Endometrium (tissue), 2 donors: ENCODE data around the gene FAM240B.

Experiments used
- FAIRE-seq: peaks from 2 replicates; lab custom pipeline; 2012; peaks lifted over from hg19 to GRCh38; lab: Jason Lieb, UNC
- donor health status: control.
- donor health status: control.

The FAM240B gene

GRCh38 chr9:38699337-38699736, 20.6 kb downstream of the FAM240B start:
- no peak for FAIRE-seq

- FAIRE-seq = no peak
Measured at GRCh38 chr9:38697776-38698300, 22.1 kb downstream of the FAM240B start.

- FAIRE-seq = no peak
Measured at GRCh38 chr9:38696999-38697398, 22.9 kb downstream of the FAM240B start.

- FAIRE-seq = no peak
Measured at GRCh38 chr9:38694676-38695075, 25.3 kb downstream of the FAM240B start.

GRCh38 chr9:38692707-38693106, 27.2 kb downstream of the FAM240B start:
- FAIRE-seq = no peak

- FAIRE-seq = no peak
Measured at GRCh38 chr9:38690574-38690973, 29.4 kb downstream of the FAM240B start.

- FAIRE-seq = no peak
Measured at GRCh38 chr9:38689678-38690077, 30.3 kb downstream of the FAM240B start.

GRCh38 chr9:38687992-38688391, 31.9 kb downstream of the FAM240B start:
- no peak for FAIRE-seq

- FAIRE-seq = no peak
Measured at GRCh38 chr9:38687389-38687842, 32.5 kb downstream of the FAM240B start.

- FAIRE-seq = no peak
Measured at GRCh38 chr9:38686933-38687332, 33.0 kb downstream of the FAM240B start.

GRCh38 chr9:38685535-38685934, 34.4 kb downstream of the FAM240B start:
- FAIRE-seq = no peak

GRCh38 chr9:38683336-38683735, 36.6 kb downstream of the FAM240B start:
- no peak for FAIRE-seq

GRCh38 chr9:38682713-38683112, 37.2 kb downstream of the FAM240B start:
- FAIRE-seq = no peak

- FAIRE-seq = no peak
Measured at GRCh38 chr9:38681747-38682227, 38.1 kb downstream of the FAM240B start.

GRCh38 chr9:38680837-38681445, 39.0 kb downstream of the FAM240B start:
- FAIRE-seq = no peak

- FAIRE-seq = no peak
Measured at GRCh38 chr9:38677660-38678303, 42.2 kb downstream of the FAM240B start.

- FAIRE-seq = no peak
Measured at GRCh38 chr9:38675831-38676230, 44.1 kb downstream of the FAM240B start.

- no peak for FAIRE-seq
Measured at GRCh38 chr9:38675211-38675610, 44.7 kb downstream of the FAM240B start.

GRCh38 chr9:38673399-38674193, 46.3 kb downstream of the FAM240B start:
- FAIRE-seq = no peak

GRCh38 chr9:38671748-38672147, 48.2 kb downstream of the FAM240B start:
- FAIRE-seq = no peak

GRCh38 chr9:38671372-38671731, 48.6 kb downstream of the FAM240B start:
- FAIRE-seq = no peak

- FAIRE-seq = no peak
Measured at GRCh38 chr9:38670542-38671371, 49.2 kb downstream of the FAM240B start.
